GM18507 (cell line): Measurements from ENCODE around the gene C5orf58.

Experiments used
- DNase-seq: peaks from one replicate; pipeline ENCODE4 v3.0.0; 2011; ENCODE audit warnings: low read depth; ENCODE audit not compliant: insufficient read length; ENCODE audit errors: extremely low spot score
- FAIRE-seq: peaks from 2 replicates; lab custom pipeline; 2011; peaks lifted over from hg19 to GRCh38; lab: Jason Lieb, UNC

Gene C5orf58

GRCh38 chr5:170275376-170275994 lies 42.7 kb downstream of the C5orf58 start:
- DNase-seq (no peak), FAIRE-seq (no peak)

GRCh38 chr5:170276140-170276539 lies 43.4 kb downstream of the C5orf58 start:
- DNase-seq (no peak), FAIRE-seq (no peak)

GRCh38 chr5:170277867-170278281 lies 45.1 kb downstream of the C5orf58 start:
- no peak for DNase-seq

GRCh38 chr5:170278611-170279458 lies 46.0 kb downstream of the C5orf58 start:
- FAIRE-seq = peak; percentile 94

More at GRCh38 chr5:170277867-170278281, 45.1 kb downstream of the C5orf58 start:
- FAIRE-seq = no peak

GRCh38 chr5:170279459-170279817 lies 46.7 kb downstream of the C5orf58 start:
- DNase-seq (no peak), FAIRE-seq (no peak)

More at GRCh38 chr5:170278611-170279458, 46.0 kb downstream of the C5orf58 start:
- DNase-seq = peak; percentile 81

GRCh38 chr5:170280011-170280493 lies 47.3 kb downstream of the C5orf58 start:
- FAIRE-seq (no peak), DNase-seq (no peak)

GRCh38 chr5:170283296-170283695 lies 50.5 kb downstream of the C5orf58 start:
- DNase-seq (no peak), FAIRE-seq (no peak)

GRCh38 chr5:170284231-170284630 lies 51.4 kb downstream of the C5orf58 start:
- DNase-seq = no peak
- no peak for FAIRE-seq

GRCh38 chr5:170285181-170285580 lies 52.4 kb downstream of the C5orf58 start:
- no peak for FAIRE-seq
- no peak for DNase-seq

- DNase-seq = no peak
Measured at GRCh38 chr5:170286386-170286925, 53.7 kb downstream of the C5orf58 start.

GRCh38 chr5:170287532-170287931 lies 54.7 kb downstream of the C5orf58 start:
- FAIRE-seq (no peak), DNase-seq (no peak)

More at GRCh38 chr5:170286386-170286925, 53.7 kb downstream of the C5orf58 start:
- no peak for FAIRE-seq

- no peak for FAIRE-seq
- DNase-seq = no peak
Measured at GRCh38 chr5:170288151-170288550, 55.4 kb downstream of the C5orf58 start.

GRCh38 chr5:170288551-170288950 lies 55.8 kb downstream of the C5orf58 start:
- no peak for DNase-seq
- no peak for FAIRE-seq

- FAIRE-seq (no peak), DNase-seq (no peak)
Measured at GRCh38 chr5:170289121-170289520, 56.3 kb downstream of the C5orf58 start.

- no peak for DNase-seq
- no peak for FAIRE-seq
Measured at GRCh38 chr5:170289764-170290163, 57.0 kb downstream of the C5orf58 start.

- FAIRE-seq = no peak
- no peak for DNase-seq
Measured at GRCh38 chr5:170290498-170290897, 57.7 kb downstream of the C5orf58 start.

GRCh38 chr5:170292179-170293104 lies 59.7 kb downstream of the C5orf58 start:
- no peak for DNase-seq

GRCh38 chr5:170293273-170293672 lies 60.5 kb downstream of the C5orf58 start:
- FAIRE-seq (peak; percentile 90), DNase-seq (peak; percentile 63)

More at GRCh38 chr5:170292179-170293104, 59.7 kb downstream of the C5orf58 start:
- no peak for FAIRE-seq

- DNase-seq (no peak), FAIRE-seq (no peak)
Measured at GRCh38 chr5:170294057-170294456, 61.3 kb downstream of the C5orf58 start.
